GM23248 (cell line): ENCODE results near the gene MAPKAPK5. TPM values are rescaled to one million over a fixed set of nuclear protein-coding genes. Genes with fewer than 3 reads are reported as not detected.

Experiments used
- DNase-seq: peaks from one replicate; pipeline ENCODE4 v3.0.0-alpha.2; 2015
- H2AFZ ChIP-seq: fragments of 200-600 bp; sonication (generic); 2 replicates; pipeline ENCODE4 v1.6.1; 2016; ENCODE audit warnings: antibody characterized with exemption
- H3F3A ChIP-seq: fragments of 200-600 bp; sonication (generic); 2 replicates; pipeline ENCODE4 v1.6.1; 2016; ENCODE audit warnings: mild to moderate bottlenecking, antibody characterized with exemption, mixed run types; ENCODE audit not compliant: insufficient read depth
- H3K27ac ChIP-seq: fragments of 200-600 bp; sonication (generic); 2 replicates; pipeline ENCODE4 v1.5.1; 2016; ENCODE audit warnings: mild to moderate bottlenecking
- H3K27me3 ChIP-seq: fragments of 200-600 bp; sonication (generic); replicated peaks from 2 replicates; pipeline ENCODE4 v1.6.1; 2016; ENCODE audit warnings: mild to moderate bottlenecking; ENCODE audit not compliant: insufficient read depth
- H3K36me3 ChIP-seq: fragments of 200-600 bp; sonication (generic); 2 replicates; pipeline ENCODE4 v1.6.1; 2016; ENCODE audit warnings: low read depth, mild to moderate bottlenecking
- H3K4me1 ChIP-seq: fragments of 200-600 bp; sonication (generic); 2 replicates; pipeline ENCODE4 v1.6.1; 2016; ENCODE audit warnings: mild to moderate bottlenecking; ENCODE audit not compliant: insufficient read depth
- H3K4me2 ChIP-seq: fragments of 200-600 bp; sonication (generic); one replicate; pipeline ENCODE4 v1.6.1; 2016; ENCODE audit warnings: mild to moderate bottlenecking; ENCODE audit not compliant: unreplicated experiment
- H3K4me3 ChIP-seq: fragments of 200-600 bp; sonication (generic); 2 replicates; pipeline ENCODE4 v1.5.1; 2016; ENCODE audit warnings: mild to moderate bottlenecking
- H3K79me2 ChIP-seq: fragments of 200-600 bp; sonication (generic); 2 replicates; pipeline ENCODE4 v1.6.1; 2016; ENCODE audit warnings: mild to moderate bottlenecking; ENCODE audit not compliant: insufficient read depth
- H3K9ac ChIP-seq: fragments of 200-600 bp; sonication (generic); 2 replicates; pipeline ENCODE4 v1.6.1; 2016; ENCODE audit warnings: mild to moderate bottlenecking
- H3K9me2 ChIP-seq: fragments of 200-600 bp; sonication (generic); 2 replicates; pipeline ENCODE4 v1.6.1; 2016; ENCODE audit warnings: mixed run types, mild to moderate bottlenecking, moderate library complexity; ENCODE audit not compliant: insufficient read depth
- H3K9me3 ChIP-seq: fragments of 200-600 bp; sonication (generic); one replicate; pipeline ENCODE4 v1.6.1; 2017; ENCODE audit warnings: low read depth
- H4K20me1 ChIP-seq: fragments of 200-600 bp; sonication (generic); 2 replicates; pipeline ENCODE4 v1.6.0; 2016; ENCODE audit not compliant: insufficient read depth
- EZH2 ChIP-seq: fragments of 200-600 bp; sonication (generic); IDR thresholded peaks from 2 replicates; pipeline ENCODE4 v1.6.1; 2018; ENCODE audit warnings: antibody characterized with exemption, mild to moderate bottlenecking; ENCODE audit not compliant: insufficient read depth, poor library complexity, severe bottlenecking
- EZH2phosphoT487 ChIP-seq: fragments of 200-600 bp; sonication (generic); IDR thresholded peaks from 2 replicates; pipeline ENCODE4 v1.6.1; 2018; ENCODE audit warnings: antibody characterized with exemption, moderate library complexity, mild to moderate bottlenecking, low read depth; ENCODE audit not compliant: insufficient read depth
- WGBS, 2 experiments: methylation state at CpG; one replicate each; pipeline ENCODE4 v1.1.6; 2015 to 2017; ENCODE audit warnings: low lambda C conversion rate in 2 of 2, low coverage in 1 of 2; ENCODE audit errors: missing lambda C conversion rate in 2 of 2; 5-methylcytosine and 5-hydroxymethylcytosine counted together
- in situ Hi-C: fragments of 300-500 bp; cut with MboI; formaldehyde crosslinking; loops from 2 replicates; pipeline ENCODE4 v1.15.0; 2020
- polyA plus RNA-seq: library from polyadenylated mRNA; unstranded; fragments of >200 nt; fragmentation: Nextera tagmentation; extraction: Ambion mirVana; gene quantifications from 2 replicates; pipeline ENCODE4 v1.2.1, GENCODE V29; 2016
- total RNA-seq: library from RNA; depleted of rRNA; stranded (reverse); fragments of >200 nt; shearing (Covaris generic); gene quantifications from 2 replicates; pipeline ENCODE4 v1.2.3, GENCODE V29; 2014

MAPKAPK5 gene
- total and polyA plus RNA-seq, 2 experiments from 2014 or later, result 23.1 to 31.2 TPM

DNA sequence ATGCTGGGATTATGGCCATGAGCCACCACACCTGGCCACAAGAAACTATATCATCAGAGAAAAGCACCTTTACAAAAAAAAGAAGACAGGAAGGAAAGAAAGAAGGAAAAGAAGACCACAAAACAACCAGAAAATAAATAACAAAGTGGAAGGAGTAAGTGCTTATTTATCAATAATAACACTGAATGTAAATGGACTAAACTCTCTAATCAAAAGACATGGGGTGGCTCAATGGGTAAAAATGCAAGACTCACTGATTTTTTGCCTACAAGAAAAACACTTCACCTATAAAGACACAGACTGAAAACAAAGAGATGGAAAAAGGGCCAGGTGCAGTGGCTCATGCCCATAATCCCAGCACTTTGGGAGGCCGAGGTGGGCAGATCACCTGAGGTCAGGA, 65.7 kb downstream of the MAPKAPK5 start:
- Histone ChIP-seq H3K4me1 (no peaks in the 10 kb centered on the region), H3K9me2 (no peaks in the 10 kb centered on the region), H3K4me3 (no peak overlapping the region), H3K9me3 (peaks cover 5% of the 10 kb centered on the region), H3K27ac (no peak overlapping the region), H3K4me2 (no peak overlapping the region), H4K20me1 (no peaks in the 10 kb centered on the region), H3K27me3 (no peaks in the 10 kb centered on the region), H3K36me3 (no peaks in the 10 kb centered on the region; the same call in 1 of the 2 replicates), H3F3A (no peaks in the 10 kb centered on the region), H2AFZ (no peak overlapping the region), H3K9ac (no peak overlapping the region), H3K79me2 (no peaks in the 10 kb centered on the region)
- 94 to 96% methylated on average over 1 of the region's 1 CpG for WGBS, 2 experiments
- in situ Hi-C loops, result no loop called here
- no peak for DNase-seq
- no peak for TF ChIP-seq EZH2
- TF ChIP-seq EZH2phosphoT487, result no peak

- Histone ChIP-seq H3F3A (no peaks in the 10 kb centered on the region), H3K4me1 (no peaks in the 10 kb centered on the region), H3K79me2 (no peaks in the 10 kb centered on the region), H3K27me3 (no peaks in the 10 kb centered on the region), H2AFZ (no peak overlapping the region), H3K36me3 (no peaks in the 10 kb centered on the region), H4K20me1 (no peaks in the 10 kb centered on the region), H3K4me3 (no peak overlapping the region), H3K9ac (no peak overlapping the region), H3K27ac (no peak overlapping the region), H3K9me2 (no peaks in the 10 kb centered on the region), H3K4me2 (no peak overlapping the region), H3K9me3 (no peaks in the 10 kb centered on the region)
- TF ChIP-seq EZH2, result no peak
- TF ChIP-seq EZH2phosphoT487, result no peak
- no peak for DNase-seq
- in situ Hi-C loops, result loop anchor here (25.0 kb wide), 1 partner anchor 462 kb away; the partner anchor contains the start of gene HECTD4
- WGBS, 2 experiments, result 94 to 97% methylated on average over 3 of the region's 3 CpGs
Measured at GRCh38 chr12:111925171-111925570, 83.1 kb downstream of the MAPKAPK5 start.

GRCh38 chr12:111926631-111927030, 84.6 kb downstream of the MAPKAPK5 start:
- Histone ChIP-seq H3K27ac (no peak overlapping the region), H3K9me3 (no peaks in the 10 kb centered on the region), H4K20me1 (no peaks in the 10 kb centered on the region), H3K27me3 (no peaks in the 10 kb centered on the region), H3K9ac (no peak overlapping the region), H3K36me3 (no peaks in the 10 kb centered on the region), H3K4me3 (no peak overlapping the region), H3K4me1 (no peaks in the 10 kb centered on the region), H3K79me2 (no peaks in the 10 kb centered on the region), H2AFZ (no peak overlapping the region), H3K4me2 (no peak overlapping the region), H3F3A (no peaks in the 10 kb centered on the region), H3K9me2 (no peaks in the 10 kb centered on the region)
- 75 to 81% methylated on average over 2 of the region's 2 CpGs for WGBS, 2 experiments
- TF ChIP-seq EZH2 (no peak), EZH2phosphoT487 (no peak)
- in situ Hi-C loops, result loop anchor here (25.0 kb wide), 1 partner anchor 461 kb away; the partner anchor contains the start of gene HECTD4
- no peak for DNase-seq

GRCh38 chr12:111927346-111927745, 85.3 kb downstream of the MAPKAPK5 start:
- WGBS, 2 experiments, result 61 to 65% methylated on average over 5 of the region's 5 CpGs
- no peaks in the 10 kb centered on the region for H3F3A ChIP-seq
- no peaks in the 10 kb centered on the region for H3K4me1 ChIP-seq
- no peak for DNase-seq
- H3K9ac ChIP-seq, result no peak overlapping the region
- no peaks in the 10 kb centered on the region for H3K79me2 ChIP-seq
- no peak overlapping the region for H3K27ac ChIP-seq
- TF ChIP-seq EZH2phosphoT487, result no peak
- no peak for TF ChIP-seq EZH2
- no peak overlapping the region for H3K4me2 ChIP-seq
- no peak overlapping the region for H2AFZ ChIP-seq
- H3K9me2 ChIP-seq, result no peaks in the 10 kb centered on the region
- no peak overlapping the region for H3K4me3 ChIP-seq
- no peaks in the 10 kb centered on the region for H4K20me1 ChIP-seq
- no peaks in the 10 kb centered on the region for H3K27me3 ChIP-seq
- H3K9me3 ChIP-seq, result no peaks in the 10 kb centered on the region
- H3K36me3 ChIP-seq, result no peaks in the 10 kb centered on the region
- in situ Hi-C loops, result loop anchor here (25.0 kb wide), 1 partner anchor 460 kb away; the partner anchor contains the start of gene HECTD4

DNA sequence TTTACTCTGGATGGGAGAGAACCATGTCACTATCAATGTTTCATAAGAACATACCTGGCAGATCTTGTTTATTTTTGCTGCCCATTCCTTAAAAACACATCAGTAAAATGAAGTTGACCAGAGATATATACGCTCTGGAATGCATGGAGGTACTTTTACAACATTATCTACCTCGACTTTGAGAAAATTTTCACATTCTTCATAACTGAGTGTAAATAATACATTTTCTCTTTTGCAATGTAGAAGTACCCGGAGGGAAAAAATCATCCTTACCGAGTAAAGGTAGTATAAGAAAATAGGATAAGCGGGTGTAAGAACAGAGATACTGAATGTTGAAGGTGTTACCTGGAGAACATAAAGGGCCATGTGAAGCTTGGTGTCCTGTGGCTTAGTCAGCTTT, 90.2 kb downstream of the MAPKAPK5 start:
- TF ChIP-seq EZH2, result no peak
- TF ChIP-seq EZH2phosphoT487, result no peak
- Histone ChIP-seq H3K4me1 (no peaks in the 10 kb centered on the region), H3K79me2 (no peaks in the 10 kb centered on the region), H3K9me2 (no peaks in the 10 kb centered on the region), H3K27me3 (no peaks in the 10 kb centered on the region), H3K4me3 (no peak overlapping the region), H3F3A (no peaks in the 10 kb centered on the region), H3K4me2 (no peak overlapping the region), H3K9me3 (no peaks in the 10 kb centered on the region), H4K20me1 (no peaks in the 10 kb centered on the region), H2AFZ (no peak overlapping the region), H3K27ac (no peak overlapping the region), H3K9ac (no peak overlapping the region), H3K36me3 (no peaks in the 10 kb centered on the region)
- no peak for DNase-seq
- WGBS, 2 experiments, result 86 to 90% methylated on average over 5 of the region's 5 CpGs
- in situ Hi-C loops, result loop anchor here (25.0 kb wide), 1 partner anchor 455 kb away; the partner anchor contains the start of gene HECTD4
